ENCODE results near the gene CDPF1. TPM values are rescaled to one million over a fixed set of nuclear protein-coding genes. Genes with fewer than 3 reads are reported as not detected.

Gene CDPF1
- total RNA-seq, 2 donors from 2014 or later: 9.7 to 11.9 TPM

GRCh38 chr22:46294784-46295183 lies 44.7 kb upstream of the CDPF1 start:
- no peak for TF ChIP-seq CTCF (IDR thresholded peaks at IDR 0.05)
- no peak overlapping the region for H3K27ac ChIP-seq
- no peak for DNase-seq (ENCODE audit: low spot score)
- H3K27me3 ChIP-seq: no peaks in the 10 kb centered on the region
- peaks cover 0 to 30% of the 10 kb centered on the region in 2 donors for H3K4me1 ChIP-seq
- H3K4me3 ChIP-seq: no peak overlapping the region
- no peaks in the 10 kb centered on the region for H3K9me3 ChIP-seq
- H3K36me3 ChIP-seq: peaks cover 21% of the 10 kb centered on the region

- H3K36me3 ChIP-seq: peaks cover 28% of the 10 kb centered on the region
- H3K4me3 ChIP-seq: no peak overlapping the region
- H3K9me3 ChIP-seq: no peaks in the 10 kb centered on the region
- no peak for TF ChIP-seq CTCF (IDR thresholded peaks at IDR 0.05)
- H3K27me3 ChIP-seq: no peaks in the 10 kb centered on the region
- no peak for DNase-seq (ENCODE audit: low spot score)
- peak overlapping the region in 1 of 2 donors; percentile 3 for H3K27ac ChIP-seq
- peaks cover 0 to 40% of the 10 kb centered on the region in 2 donors for H3K4me1 ChIP-seq
Measured at GRCh38 chr22:46293577-46294260, 43.6 kb upstream of the CDPF1 start.

GRCh38 chr22:46292732-46293131 lies 42.6 kb upstream of the CDPF1 start:
- no peaks in the 10 kb centered on the region for H3K9me3 ChIP-seq
- H3K27ac ChIP-seq: peak overlapping the region in 1 of 2 donors; percentile 84
- DNase-seq (ENCODE audit: low spot score): no peak
- H3K27me3 ChIP-seq: no peaks in the 10 kb centered on the region
- peaks cover 0 to 49% of the 10 kb centered on the region in 2 donors for H3K4me1 ChIP-seq
- no peak for TF ChIP-seq CTCF (IDR thresholded peaks at IDR 0.05)
- no peak overlapping the region for H3K4me3 ChIP-seq
- peaks cover 28% of the 10 kb centered on the region for H3K36me3 ChIP-seq

GRCh38 chr22:46292173-46292572 lies 42.1 kb upstream of the CDPF1 start:
- peaks cover 0 to 50% of the 10 kb centered on the region in 2 donors for H3K4me1 ChIP-seq
- DNase-seq (ENCODE audit: low spot score): no peak
- no peaks in the 10 kb centered on the region for H3K27me3 ChIP-seq
- H3K36me3 ChIP-seq: peaks cover 30% of the 10 kb centered on the region
- H3K9me3 ChIP-seq: no peaks in the 10 kb centered on the region
- H3K4me3 ChIP-seq: no peak overlapping the region
- TF ChIP-seq CTCF (IDR thresholded peaks at IDR 0.05): no peak
- peak overlapping the region in 1 of 2 donors; percentile 84 for H3K27ac ChIP-seq

- Histone ChIP-seq H3K27me3 (no peaks in the 10 kb centered on the region), H3K4me1 (peaks cover 0 to 42% of the 10 kb centered on the region in 2 donors), H3K4me3 (no peak overlapping the region), H3K36me3 (peaks cover 40% of the 10 kb centered on the region), H3K9me3 (no peaks in the 10 kb centered on the region), H3K27ac (peak overlapping the region; percentile 77 to 84)
- DNase-seq (ENCODE audit: low spot score): no peak
- TF ChIP-seq CTCF (IDR thresholded peaks at IDR 0.05): no peak
Measured at GRCh38 chr22:46290843-46291785, 41.0 kb upstream of the CDPF1 start.
